Nephron progenitor cell (in vitro differentiated cells): Measurements from ENCODE around the gene PARS2.

Experiments used
- DNase-seq: peaks from one replicate; pipeline ENCODE4 v3.0.0; 2021
- H3K27ac Mint-ChIP-seq: 2 replicates; pipeline ENCODE4 v1.8.0; 2021; ENCODE audit warnings: mild to moderate bottlenecking, moderate library complexity, mixed read lengths
- H3K27me3 Mint-ChIP-seq: 2 replicates; pipeline ENCODE4 v1.8.0; 2021; ENCODE audit warnings: mild to moderate bottlenecking, low read depth, mixed read lengths; ENCODE audit not compliant: poor library complexity
- H3K36me3 Mint-ChIP-seq: 2 replicates; pipeline ENCODE4 v1.8.0; 2021; ENCODE audit warnings: low read depth, mixed read lengths
- H3K4me1 Mint-ChIP-seq: 2 replicates; pipeline ENCODE4 v1.8.0; 2021; ENCODE audit warnings: mixed read lengths
- H3K4me3 Mint-ChIP-seq: 2 replicates; pipeline ENCODE4 v1.8.0; 2021; ENCODE audit warnings: mild to moderate bottlenecking, moderate library complexity, mixed read lengths
- H3K9me3 Mint-ChIP-seq: 2 replicates; pipeline ENCODE4 v1.8.0; 2021; ENCODE audit warnings: mild to moderate bottlenecking, moderate library complexity, mixed read lengths
- TF ChIP-seq, protein P1 (sequence below): fragments of 200-600 bp; sonication (generic); IDR thresholded peaks from 2 replicates; pipeline ENCODE4 v1.5.0; 2021; ENCODE audit warnings: antibody characterized with exemption

PARS2 gene

DNA sequence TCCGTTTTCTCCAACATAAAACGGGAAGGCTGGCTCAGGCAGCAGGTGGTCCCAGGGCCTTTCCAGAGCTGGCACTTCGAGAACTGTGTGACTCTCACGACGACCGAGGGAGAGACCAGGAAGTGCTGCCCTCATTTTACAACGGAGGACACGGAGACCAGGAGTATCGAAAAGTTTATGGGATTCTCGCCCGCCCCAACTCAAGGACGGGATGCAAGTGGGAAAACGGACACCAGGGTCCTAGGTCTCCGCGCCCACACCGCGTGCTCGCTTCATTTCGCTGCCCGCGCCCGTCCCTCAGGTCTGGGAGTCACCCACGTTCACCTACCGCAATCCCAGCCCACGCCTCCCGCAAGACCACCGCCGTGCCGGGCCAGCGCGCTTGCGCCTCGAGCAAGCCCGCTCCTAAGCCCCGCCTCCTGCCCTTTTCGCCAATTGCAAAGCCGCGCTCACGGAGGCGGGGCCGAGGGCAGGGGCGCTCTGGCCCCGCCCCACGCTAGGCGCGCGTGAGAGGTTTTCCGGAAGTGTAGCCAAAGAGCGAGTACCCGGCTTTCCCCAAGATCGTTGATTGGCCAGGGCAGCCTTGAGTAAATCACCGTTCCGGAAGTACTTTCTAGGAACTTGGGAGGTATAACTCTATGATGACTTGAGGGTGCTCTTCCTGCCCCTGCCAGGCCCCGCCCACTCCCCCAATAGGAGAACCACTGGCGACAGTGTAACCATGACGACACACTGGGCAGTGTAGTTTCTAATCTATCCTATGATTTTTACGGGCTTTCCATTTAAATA, at the start of gene PARS2:
Gene PARS2 (minus strand): TSS at position 391 of the 789 bp plus-strand sequence. CDS start 5,362 bp downstream, outside the sequence.
- Mint-ChIP-seq H3K4me3 (peak within 1 kb of the TSS; percentile 95), H3K9me3 (no peaks in the 10 kb centered on the region), H3K4me1 (peaks cover 48% of the 10 kb centered on the region), H3K27ac (peak within 1 kb of the TSS; percentile 97), H3K27me3 (peaks cover 5% of the 10 kb centered on the region), H3K36me3 (no peaks in the 10 kb centered on the region)
- TF ChIP-seq, protein P1, sequence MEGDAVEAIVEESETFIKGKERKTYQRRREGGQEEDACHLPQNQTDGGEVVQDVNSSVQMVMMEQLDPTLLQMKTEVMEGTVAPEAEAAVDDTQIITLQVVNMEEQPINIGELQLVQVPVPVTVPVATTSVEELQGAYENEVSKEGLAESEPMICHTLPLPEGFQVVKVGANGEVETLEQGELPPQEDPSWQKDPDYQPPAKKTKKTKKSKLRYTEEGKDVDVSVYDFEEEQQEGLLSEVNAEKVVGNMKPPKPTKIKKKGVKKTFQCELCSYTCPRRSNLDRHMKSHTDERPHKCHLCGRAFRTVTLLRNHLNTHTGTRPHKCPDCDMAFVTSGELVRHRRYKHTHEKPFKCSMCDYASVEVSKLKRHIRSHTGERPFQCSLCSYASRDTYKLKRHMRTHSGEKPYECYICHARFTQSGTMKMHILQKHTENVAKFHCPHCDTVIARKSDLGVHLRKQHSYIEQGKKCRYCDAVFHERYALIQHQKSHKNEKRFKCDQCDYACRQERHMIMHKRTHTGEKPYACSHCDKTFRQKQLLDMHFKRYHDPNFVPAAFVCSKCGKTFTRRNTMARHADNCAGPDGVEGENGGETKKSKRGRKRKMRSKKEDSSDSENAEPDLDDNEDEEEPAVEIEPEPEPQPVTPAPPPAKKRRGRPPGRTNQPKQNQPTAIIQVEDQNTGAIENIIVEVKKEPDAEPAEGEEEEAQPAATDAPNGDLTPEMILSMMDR: no peak
- peak; percentile 99 for DNase-seq

DNA sequence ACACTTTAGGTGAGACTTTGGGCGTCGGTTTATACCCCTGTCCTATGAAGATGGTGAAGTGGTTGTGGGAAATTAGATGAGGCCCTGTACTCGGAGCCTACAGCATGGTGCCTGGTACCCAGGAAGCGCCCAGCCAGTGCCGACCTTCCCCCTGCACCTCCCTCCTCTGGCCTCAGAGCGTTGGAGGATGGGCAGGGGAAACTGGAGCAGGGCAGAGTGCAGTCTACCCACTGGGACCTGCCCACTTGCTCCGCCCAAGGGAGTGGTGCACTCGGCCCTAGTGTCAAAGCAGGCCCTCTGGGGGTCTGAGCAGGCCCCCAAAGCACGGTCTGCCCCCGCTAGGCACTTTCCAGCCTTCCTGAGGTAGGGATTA, 49.8 kb upstream of the PARS2 start:
- H3K4me3 Mint-ChIP-seq: peak overlapping the region; percentile 42
- H3K27ac Mint-ChIP-seq: no peak overlapping the region
- peaks cover 33% of the 10 kb centered on the region for H3K27me3 Mint-ChIP-seq
- no peak for DNase-seq
- H3K36me3 Mint-ChIP-seq: no peaks in the 10 kb centered on the region
- H3K4me1 Mint-ChIP-seq: peaks cover 31% of the 10 kb centered on the region
- TF ChIP-seq, protein P1: no peak
- no peaks in the 10 kb centered on the region for H3K9me3 Mint-ChIP-seq

DNA sequence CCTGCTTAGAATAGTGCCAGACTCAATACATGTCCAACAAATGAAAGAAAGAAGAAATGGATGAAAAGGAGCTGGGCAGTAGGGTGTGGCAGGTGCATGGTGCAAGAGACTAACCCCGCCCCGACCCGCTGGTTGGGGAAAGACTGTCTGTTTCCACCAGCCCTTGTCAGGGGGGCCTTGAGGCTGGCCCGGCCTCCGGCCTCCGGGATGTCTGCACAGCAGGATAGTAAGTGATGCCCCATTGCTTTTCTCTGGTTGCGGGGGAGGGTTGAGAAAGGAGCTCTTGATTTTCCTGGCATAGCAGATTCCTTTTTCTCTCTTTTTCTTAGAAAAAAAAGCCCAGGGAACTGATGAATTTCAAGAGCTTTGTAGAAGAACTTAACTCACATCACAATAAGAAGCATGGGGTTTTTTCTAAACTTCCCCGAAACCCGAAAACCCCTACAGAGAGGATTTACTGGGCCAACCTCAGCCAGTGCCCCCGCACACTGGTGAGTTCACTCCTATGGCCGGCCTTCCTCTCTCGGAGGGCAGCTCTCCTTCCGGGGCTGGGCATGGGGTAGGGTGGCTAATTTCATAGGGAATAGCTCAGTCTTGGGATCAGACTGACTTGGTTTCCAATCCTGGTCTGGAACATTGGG, 49.3 kb upstream of the PARS2 start:
- H3K4me3 Mint-ChIP-seq: peak overlapping the region; percentile 42
- TF ChIP-seq, protein P1: no peak

DNA sequence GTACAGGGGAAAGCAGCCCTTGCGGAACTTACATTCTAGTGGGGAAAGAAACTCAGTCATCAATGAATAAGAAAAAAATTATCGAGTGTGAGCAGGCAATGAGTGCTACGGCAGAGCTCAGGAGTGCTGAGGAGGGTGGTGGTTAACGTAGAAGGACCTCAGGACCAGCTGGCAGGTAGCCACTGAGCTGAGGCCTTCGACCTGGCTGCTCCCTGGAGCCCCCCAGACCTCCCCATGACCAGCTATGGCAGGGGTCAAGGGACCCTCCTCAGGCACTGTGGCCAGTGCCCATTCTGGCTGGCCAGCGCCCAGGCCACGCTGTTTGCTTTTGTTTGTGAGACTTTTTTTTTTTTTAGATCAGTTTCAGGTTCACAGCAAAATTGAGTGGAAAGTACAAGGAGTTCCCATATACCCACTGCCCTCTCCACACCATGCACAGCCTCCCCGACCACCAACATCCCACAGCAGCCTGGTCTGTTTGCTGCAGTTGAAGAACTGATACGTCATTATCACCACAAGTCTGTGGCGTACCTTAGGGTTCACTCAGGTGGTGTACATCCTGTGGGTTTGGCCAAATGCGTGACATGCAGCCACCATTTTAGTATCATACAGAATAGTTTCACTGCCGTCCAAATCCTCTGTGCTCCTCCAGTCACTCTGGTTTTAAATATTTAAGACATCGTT, 48.6 kb upstream of the PARS2 start:
- peaks cover 31% of the 10 kb centered on the region for H3K4me1 Mint-ChIP-seq
- no peaks in the 10 kb centered on the region for H3K36me3 Mint-ChIP-seq
- H3K9me3 Mint-ChIP-seq: no peaks in the 10 kb centered on the region
- no peak overlapping the region for H3K27ac Mint-ChIP-seq
- no peak for DNase-seq
- no peak overlapping the region for H3K4me3 Mint-ChIP-seq
- peaks cover 31% of the 10 kb centered on the region for H3K27me3 Mint-ChIP-seq
- TF ChIP-seq, protein P1: no peak

More for the DNA sequence above, 49.3 kb upstream of the PARS2 start:
- DNase-seq: no peak
- Mint-ChIP-seq H3K27ac (no peak overlapping the region), H3K36me3 (no peaks in the 10 kb centered on the region), H3K27me3 (peaks cover 31% of the 10 kb centered on the region), H3K9me3 (no peaks in the 10 kb centered on the region), H3K4me1 (peaks cover 31% of the 10 kb centered on the region)

DNA sequence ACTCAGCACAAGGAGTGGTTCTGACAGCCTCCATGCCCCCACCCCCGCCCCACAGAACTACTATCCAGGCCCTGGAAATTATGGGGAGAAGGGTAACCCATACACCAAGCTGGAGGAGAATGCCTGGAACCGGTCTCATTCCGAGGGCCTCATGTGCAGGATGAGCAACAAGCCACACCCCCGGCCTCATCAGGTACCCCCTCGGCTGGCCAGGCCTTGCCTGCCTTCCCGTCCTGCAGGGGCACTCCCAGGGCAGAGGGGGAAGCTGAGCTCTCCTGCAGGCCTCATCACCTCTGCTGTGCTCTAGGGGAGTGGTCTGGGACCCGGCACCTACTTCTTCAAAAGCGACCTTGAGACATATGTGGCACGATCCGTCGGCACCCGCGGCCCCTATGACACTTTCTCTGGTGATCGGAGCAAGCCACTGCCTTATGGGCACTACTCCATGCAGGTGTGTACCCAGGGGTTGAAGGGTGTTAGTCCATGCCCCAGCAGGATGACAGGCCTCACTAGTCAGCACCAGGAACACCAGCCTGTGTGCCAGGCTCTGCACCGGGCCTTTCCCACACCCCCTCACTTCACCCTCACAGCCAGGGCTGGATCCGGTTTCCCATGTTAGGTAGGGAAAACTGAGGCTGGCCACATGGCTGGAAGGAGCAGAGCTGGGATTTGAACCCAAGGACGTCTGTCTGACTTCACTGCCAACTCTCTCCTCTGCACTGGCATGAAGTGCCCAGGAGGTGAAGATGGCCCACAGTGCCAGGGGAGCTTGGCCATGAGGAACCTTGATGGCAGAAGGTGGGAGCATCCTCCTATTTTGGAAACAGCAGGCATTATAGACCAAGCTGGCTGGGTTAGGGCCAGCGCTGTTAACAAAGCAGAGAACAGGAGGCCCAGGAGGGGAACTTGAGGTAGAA, 47.7 kb upstream of the PARS2 start:
- H3K9me3 Mint-ChIP-seq: no peaks in the 10 kb centered on the region
- TF ChIP-seq, protein P1: no peak
- H3K4me3 Mint-ChIP-seq: no peak overlapping the region
- peaks cover 32% of the 10 kb centered on the region for H3K4me1 Mint-ChIP-seq
- H3K27me3 Mint-ChIP-seq: peaks cover 31% of the 10 kb centered on the region
- no peak for DNase-seq
- no peak overlapping the region for H3K27ac Mint-ChIP-seq
- no peaks in the 10 kb centered on the region for H3K36me3 Mint-ChIP-seq
